Upper lobe of left lung (tissue), 4 donors: ENCODE results near the gene CEP135.

Experiments
- CTCF ChIP-seq, 6 experiments: fragments of 450-650 bp in 4 of 6; fragments of 200-600 bp in 2 of 6; sonication (generic) in 2 of 6; IDR thresholded peaks; one replicate each; pipeline ENCODE4 v1.5.1; 2016 to 2019; ENCODE audit warnings: antibody characterized with exemption in 6 of 6
- POLR2A ChIP-seq, 4 donors: fragments of 450-650 bp; IDR thresholded peaks; one replicate each; pipeline ENCODE4 v1.5.1; 2016 to 2017; ENCODE audit warnings: antibody characterized with exemption in 4 of 4, mild to moderate bottlenecking in 2 of 4
- POLR2AphosphoS5 ChIP-seq, 2 donors: sonication (generic); formaldehyde crosslinking; IDR thresholded peaks; one replicate each; pipeline ENCODE4 v1.5.1; 2017; ENCODE audit warnings: antibody characterized with exemption in 2 of 2

GRCh38 chr4:55938481-55938880 is 10.3 kb upstream of the CEP135 start:
- TF ChIP-seq CTCF (IDR thresholded peaks at IDR 0.05), result no peak
- TF ChIP-seq POLR2A (IDR thresholded peaks at IDR 0.05), result no peak
- TF ChIP-seq POLR2AphosphoS5 (IDR thresholded peaks at IDR 0.05), result no peak
